HG02678 (cell line): ENCODE results near the gene FGD3.
"Not testable (repeated sequence)": the region's sequence is repeated elsewhere in the genome, so short reads cannot be mapped to it uniquely, and the experiment has no call there.

Experiments used
- ATAC-seq: cut with Tn5 transposase; IDR thresholded peaks from one replicate; pipeline ENCODE4 v1.9.1; 2021; ENCODE audit warnings: mild to moderate bottlenecking, moderate library complexity; ENCODE audit not compliant: unreplicated experiment

FGD3 gene

GRCh38 chr9:92947268-92948037 lies at the start of gene FGD3:
TSS of gene FGD3 (plus strand) at chr9:92947523. CDS start at chr9:92976257, 28,734 bp downstream.
- ATAC-seq = no peak

- ATAC-seq = not testable (repeated sequence)
Observed at GRCh38 chr9:92905137-92905536, 42.2 kb upstream of the FGD3 start.

DNA sequence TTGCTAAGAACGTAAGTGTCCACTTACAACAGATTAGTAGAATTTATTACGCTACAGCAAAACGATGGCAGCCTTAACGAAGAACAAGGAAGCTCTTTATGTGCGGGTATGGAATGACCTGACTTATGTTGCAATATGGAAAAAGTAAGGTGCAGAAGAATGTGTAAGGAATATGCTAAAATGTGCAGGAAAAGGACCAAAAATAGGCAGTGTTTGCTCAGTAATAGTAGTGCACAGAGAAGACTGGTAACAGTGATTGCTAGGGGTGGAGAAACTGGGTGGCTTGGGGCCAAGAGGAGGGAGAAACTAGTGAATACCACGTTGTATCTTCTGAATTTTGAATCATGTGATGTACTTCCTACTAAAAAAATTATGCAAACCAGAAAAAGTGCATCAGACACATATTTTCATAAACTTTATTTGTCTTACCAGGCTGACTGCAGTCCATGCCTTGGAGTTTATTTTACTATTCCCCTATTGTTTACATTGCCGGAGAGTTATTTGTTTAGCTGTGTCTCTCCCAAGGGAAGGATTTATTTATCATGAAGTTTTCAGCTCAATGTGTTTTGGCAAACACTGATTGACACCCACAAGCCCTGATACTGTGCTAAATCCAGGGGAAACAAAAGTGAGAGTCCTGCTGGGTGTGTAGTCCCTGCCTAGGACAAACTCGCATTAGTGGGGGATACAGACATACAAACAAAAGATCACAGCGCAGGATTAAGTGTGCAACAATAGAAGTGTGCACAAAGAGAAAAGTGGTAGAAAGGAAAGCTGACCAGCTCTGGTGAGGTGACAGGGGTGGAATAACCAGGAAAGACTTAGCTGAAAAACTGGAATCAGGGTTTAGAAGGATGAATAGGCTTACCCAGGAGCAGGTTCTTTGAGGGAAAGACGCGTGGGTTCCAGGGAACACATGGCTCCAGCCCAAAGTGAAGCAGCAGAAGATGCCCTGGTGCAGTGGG lies 35.5 kb upstream of the FGD3 start:
- ATAC-seq = no peak

GRCh38 chr9:92917176-92917800 lies 30.0 kb upstream of the FGD3 start:
- ATAC-seq = no peak

DNA sequence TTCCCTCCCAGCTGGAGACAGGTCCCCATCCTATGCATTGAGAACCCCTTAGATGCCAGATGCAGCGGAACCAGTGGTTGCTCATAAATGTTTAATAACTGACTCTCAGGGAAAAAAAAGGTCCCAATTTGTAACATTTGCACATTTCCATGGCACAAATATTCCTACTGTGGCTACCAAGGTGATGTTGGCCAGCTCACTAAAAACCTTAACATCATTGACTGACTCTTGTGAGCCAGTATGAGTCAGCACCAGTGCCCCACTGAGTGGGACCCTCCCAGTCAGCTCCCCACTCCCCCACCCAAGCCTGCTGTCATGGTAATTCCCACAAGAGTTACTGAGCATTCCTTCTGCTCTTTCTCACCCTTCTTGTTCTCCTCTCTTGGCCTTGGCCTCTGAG lies 26.9 kb upstream of the FGD3 start:
- ATAC-seq = no peak

GRCh38 chr9:92931606-92932005 lies 15.7 kb upstream of the FGD3 start:
- ATAC-seq = no peak

DNA sequence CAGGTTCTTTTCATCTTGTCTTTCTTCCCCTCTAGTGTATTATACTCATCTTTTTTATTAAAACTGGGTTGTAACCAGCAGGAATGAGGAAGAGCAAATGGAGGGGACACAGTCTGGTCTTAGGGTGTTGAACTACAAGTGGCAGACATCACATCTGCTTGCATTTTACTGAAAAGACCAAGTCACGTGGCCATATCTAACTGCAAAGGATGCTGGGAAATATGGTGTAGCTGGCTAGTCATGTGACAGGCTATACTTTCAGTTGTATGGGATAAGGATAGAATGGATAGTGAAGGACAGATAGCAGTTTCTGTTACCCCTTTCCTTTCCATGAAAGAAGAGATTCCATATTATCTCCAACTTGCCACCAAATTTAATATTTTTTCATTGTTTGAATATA lies 13.0 kb upstream of the FGD3 start:
- no peak for ATAC-seq

DNA sequence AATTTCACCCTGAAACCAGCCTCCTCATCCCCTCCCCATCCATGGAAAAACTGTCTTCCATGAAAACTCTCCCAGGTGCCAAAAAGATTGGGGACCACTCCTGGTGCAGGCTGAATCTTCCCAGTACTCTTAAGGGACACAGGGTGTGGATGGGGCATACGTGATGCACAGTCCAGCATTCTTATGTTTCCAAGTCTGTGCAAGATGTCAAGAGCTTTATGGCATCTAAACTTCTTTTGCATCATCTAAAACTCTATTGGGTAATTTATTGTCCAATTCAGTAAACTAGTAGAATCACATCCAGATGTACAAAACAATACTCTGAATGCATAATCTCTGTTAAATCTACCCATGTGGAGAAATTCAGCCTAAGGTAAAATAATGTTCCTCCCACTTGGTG lies 9.3 kb upstream of the FGD3 start:
- ATAC-seq = no peak

DNA sequence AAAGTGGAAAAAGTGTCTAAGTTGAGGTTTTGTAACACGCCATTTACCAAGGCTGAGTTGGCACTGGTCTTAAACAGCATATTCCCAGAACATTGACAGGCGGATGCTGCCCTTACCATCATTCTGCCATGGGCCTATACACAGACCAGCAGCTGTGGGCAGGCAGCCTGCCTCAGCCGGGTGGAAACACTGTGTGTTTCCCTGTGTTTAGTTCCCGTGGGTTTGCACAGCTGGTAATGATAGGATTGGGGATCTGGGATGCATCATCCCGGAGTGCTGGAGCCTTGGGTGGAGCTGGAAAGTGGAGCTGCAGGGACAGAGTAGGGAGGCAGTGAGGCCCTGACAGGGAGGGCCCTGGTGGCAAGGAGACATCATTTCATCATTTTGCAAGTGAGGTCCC lies 5.5 kb upstream of the FGD3 start:
- no peak for ATAC-seq

DNA sequence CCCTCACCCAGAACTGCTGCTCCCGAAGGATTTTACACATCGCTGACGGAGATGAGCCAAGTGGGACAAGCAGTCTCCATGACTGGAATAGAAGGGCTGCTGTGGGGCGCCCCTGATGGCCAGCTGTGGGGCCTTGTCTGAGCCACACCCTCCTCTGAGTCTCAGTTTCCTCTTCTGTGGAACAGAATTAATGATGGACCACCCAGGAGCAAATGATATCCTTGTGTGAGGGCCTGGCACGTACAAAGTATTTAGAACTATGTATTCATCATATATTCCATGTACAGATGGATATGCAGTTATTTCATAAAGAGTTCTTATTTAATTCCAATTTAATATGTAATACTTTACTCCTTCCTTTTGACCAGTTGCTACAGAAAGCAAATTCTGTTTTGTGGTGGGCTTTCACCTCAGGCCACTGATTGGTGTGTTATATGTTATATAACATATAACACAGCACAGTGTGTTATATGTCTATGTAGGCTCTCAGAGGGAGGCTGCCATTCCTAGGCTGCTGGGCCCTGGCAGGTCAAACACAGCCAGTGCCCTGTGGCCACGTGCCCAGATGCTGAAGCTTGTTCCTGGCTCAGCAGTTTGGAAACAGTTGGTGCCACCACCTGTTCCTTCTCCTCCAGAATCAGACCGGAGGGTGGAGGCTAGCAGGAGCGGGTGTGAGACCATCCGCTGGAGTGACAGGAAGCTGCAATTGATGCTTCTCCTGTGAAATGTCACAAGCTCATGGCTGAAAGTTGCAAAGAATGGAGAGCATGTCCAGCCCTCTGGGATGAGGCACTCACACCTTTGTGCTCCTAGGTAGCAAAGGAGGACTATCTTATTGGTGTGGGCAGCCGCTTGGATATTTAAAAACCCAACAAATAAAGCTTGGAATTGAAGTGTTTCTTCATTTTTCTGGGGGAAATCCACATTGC lies 4.4 kb upstream of the FGD3 start:
- no peak for ATAC-seq

GRCh38 chr9:92944921-92945320 lies 2.4 kb upstream of the FGD3 start:
- ATAC-seq = no peak

- ATAC-seq = no peak
Observed at GRCh38 chr9:92945796-92946195, 1.5 kb upstream of the FGD3 start.

GRCh38 chr9:92948038-92948534 lies 763 bp downstream of the FGD3 start:
- no peak for ATAC-seq

DNA sequence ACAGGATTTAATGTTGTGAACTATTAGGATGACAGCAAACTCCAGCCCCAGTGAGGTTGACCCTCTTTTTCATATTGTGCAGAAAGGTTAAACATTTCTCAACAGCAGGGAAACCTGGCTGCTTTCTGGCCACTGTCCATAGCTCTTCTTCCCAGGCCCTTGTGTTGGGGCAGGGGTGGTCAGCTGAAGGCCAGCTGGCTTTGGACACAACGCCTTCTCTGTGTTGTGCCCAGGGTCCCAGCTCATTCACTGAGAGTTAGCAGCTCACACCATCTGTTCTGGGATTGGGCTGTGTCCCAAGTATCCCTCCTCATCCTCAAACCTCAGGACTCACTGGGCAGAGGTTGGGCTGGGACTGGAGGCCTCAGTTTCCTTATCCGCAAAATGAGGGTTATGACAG lies 1.3 kb downstream of the FGD3 start:
- no peak for ATAC-seq

- ATAC-seq = no peak
Observed at GRCh38 chr9:92949266-92949982, 2.1 kb downstream of the FGD3 start.

DNA sequence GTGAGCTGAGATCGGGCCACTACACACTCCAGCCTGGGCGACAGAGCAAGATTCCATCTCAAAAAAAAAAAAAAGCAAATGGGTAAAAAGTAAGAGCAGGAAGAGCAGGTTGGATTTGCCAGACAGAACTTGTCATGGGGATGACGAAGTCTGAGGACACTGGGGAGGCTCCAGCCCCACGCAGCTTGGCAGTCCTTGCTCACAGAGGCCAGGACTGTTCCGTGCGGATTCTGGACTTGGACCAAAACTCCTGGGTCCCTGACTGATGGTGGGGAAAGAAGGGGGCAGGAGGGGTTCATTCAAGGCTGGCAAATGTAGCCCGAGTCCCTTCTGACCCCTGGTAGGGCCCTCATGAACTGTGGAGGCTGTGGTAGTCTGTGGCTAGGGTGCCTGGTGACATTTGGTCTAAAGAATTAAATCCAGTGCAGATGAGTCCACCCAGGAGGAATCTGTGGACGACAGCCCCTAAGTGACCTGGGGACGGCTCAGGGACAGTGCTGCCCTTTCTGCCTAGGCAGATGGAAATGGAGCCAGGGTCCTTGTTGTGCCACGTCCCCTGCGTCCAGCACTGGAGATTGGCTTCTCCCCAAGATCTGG lies 3.1 kb downstream of the FGD3 start:
- no peak for ATAC-seq

- no peak for ATAC-seq
Observed at GRCh38 chr9:92952906-92953610, 5.7 kb downstream of the FGD3 start.

DNA sequence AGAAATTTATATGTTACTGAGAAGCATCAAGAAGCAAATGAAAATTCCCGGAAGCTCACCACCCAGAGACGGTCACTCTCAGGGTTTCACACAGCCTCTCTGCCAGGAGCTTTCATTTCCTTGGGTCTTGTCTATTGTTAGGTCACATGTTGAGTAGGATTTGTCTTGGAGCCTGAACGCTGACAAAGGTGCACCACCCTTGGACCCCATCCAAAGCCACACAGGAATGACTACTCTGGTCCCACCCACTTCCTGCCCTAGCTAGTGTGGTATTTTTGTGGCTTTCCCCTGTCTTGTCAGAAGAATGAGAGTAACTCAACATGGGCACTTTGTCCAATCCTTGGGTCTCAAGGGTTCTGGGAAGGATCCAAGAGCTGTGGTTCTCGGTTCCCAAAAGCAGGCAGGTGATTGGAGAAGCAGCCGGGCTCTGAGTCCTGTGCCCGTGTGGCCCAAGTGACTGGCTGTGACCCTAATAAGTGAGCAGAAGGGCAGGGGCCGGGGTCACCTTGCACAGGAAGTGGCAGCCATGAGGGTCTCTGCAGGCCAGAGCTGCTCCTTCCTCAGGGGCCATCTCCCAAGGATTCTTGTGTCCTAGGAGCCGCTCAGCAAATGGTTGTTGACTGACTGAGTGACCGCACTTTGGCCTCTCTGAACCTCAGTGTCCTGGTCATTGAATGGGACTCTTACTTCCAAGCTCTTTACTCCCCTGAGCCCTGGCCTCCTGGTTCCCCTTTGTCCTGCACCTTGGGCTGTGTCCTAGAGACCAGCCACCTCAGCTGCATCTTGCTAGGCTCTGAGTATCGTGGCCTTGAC lies 6.9 kb downstream of the FGD3 start:
- ATAC-seq = peak; percentile 73
